GM19395 (cell line): ENCODE results near the gene TPCN2.

Source experiments
- ATAC-seq: cut with Tn5 transposase; IDR thresholded peaks from one replicate; pipeline ENCODE4 v1.9.1; 2021; ENCODE audit warnings: mild to moderate bottlenecking, moderate library complexity; ENCODE audit not compliant: unreplicated experiment

Gene TPCN2

DNA sequence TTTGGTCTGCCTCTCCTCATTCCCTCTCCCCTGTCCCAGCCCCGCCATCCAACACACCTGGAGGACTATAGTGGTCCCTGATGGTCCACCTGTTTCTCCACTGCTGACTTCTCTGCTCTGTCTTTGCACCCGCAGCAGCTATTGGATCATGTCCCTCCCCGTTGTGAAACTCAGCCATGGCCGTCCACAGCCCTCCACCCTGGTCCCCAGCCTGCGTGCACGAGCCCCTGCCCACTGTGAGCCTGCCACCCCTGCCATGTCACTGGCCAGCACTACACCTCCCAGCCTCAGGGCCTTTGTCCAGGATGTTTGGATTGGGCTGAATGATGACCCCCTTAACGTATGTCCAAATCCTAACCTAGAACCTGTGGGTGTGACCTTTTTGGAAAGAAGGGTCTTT is 59.3 kb downstream of the TPCN2 start:
- no peak for ATAC-seq

DNA sequence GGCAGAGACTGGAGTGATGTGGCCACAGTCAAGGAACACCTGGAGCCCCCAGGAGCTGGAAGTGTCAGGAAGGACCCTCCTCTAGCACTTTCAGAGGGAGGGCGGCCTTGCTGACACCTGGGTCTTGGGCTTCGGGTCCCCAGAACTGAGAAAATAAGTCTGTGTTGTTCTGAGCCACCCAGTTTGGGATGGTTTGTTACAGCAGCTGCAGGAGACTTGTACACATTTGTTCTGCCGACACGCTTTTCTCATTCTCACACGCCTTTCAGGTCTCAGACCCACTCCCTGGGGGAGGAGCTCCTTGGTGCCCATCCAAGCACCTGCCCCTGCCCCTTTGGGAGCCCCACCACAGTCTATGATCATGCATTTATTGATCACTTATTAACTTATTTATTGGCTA is 59.8 kb downstream of the TPCN2 start:
- no peak for ATAC-seq

GRCh38 chr11:69109101-69109500 is 60.4 kb downstream of the TPCN2 start:
- no peak for ATAC-seq

DNA sequence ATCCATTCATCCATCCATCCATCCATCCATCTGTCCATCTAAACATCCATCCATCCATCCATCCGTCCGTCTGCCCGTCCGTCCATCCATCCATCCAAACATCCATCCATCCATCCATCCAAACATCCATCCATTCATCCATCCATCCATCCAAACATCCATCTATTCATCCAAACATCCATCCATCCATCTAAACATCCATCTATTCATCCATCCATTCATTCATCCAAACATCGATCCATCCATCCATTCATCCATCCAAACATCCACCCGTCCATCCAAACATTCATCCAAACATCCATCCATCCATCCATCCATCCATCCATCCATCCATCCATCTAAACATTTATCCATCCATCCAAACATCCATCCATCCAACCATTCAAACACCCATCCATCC is 61.7 kb downstream of the TPCN2 start:
- ATAC-seq, result no peak

DNA sequence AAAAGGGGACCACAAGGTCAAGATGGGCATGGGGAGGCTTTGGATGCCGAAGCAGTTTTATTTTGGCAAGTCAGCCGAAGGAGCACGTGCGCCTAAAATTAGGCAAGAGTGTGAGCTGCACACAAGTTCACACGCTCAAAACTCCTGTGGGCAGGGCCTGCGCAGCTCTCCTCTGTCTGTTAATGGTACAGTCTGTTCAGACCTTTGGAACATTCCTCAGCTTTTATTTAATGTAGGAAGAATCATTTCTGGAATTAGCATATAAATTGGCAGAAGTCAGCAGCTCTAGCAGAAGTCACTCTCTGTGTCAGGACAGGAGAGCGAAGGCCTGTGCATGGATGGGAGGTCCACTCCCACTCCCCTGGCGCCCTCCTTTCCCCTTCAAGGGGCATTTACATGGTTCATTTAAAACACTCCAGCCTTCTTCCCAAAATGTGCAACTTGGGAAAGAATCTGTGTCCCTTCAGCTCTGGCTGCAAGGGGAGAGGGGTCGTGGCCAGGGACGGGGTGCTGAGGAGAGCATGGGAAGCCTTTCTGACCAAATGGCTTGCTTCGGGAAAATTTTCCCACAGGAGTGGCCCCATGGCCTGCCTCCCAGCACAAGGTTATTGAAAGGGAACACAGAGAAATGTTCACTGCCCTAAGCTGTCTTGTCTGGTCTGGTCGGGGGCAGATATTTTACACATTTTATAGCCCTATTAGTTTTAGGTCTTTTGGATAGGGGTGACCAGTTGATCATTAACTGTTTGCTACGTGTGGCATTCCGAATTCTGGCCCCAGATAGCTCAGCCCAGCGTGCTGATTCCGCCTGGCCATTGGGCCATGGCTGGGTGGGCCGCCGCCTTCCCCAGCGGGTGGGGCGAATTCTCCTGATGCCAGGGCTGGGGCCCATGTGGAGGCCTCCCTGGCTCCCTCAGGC is 63.2 kb downstream of the TPCN2 start:
- ATAC-seq, result no peak

DNA sequence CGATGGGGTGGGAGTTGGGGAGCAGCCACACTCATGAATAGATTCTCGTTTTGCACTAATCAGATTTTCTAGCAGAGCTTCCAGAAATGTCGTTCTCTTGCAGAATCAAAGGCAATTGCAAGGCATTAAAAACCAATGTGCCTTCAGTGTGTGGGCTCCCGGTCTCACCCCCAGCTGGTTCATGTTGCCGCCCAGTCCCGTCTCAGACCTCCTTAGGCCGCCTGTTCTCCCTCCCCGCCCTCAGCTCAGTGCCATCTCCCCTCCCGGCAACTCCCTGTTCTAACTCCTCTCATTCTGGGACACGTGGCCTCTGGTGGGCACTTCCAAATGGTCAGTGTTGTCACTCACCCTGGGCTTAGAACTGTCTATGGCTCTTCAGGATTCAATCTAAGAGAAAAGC is 64.5 kb downstream of the TPCN2 start:
- ATAC-seq, result no peak

DNA sequence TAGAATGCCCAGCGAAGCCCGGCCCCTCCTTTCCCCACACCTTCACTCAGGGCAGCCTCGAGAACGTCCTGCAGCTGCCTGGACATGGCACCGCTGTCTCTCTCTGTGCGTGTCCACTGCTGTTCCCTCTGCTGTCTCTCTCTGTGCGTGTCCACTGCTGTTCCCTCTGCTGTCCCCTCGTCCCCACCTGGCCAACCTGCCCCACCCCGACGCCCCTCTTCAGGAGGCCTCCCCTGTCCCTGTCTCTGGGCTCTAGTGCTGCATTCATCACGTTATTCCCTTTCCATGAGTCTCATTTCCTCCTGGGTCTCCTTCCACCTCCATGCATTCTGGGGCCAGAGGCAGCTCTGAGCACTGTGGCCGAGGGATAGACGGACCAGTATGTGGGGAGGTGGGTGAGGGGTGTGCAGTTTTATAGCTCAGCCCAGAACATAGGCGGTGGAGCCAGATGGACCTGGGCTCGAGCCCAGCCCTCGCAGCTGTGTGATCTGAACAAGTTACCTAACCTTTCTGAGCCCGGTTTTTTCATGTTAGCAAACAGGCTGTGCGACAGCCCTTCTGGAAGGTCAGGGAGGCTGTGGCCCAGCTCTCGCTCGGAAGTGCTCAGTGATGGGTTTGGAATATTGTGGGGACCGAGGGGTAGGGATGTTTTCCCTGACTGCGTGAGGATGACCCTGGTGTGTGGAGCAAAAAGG is 65.1 kb downstream of the TPCN2 start:
- no peak for ATAC-seq

DNA sequence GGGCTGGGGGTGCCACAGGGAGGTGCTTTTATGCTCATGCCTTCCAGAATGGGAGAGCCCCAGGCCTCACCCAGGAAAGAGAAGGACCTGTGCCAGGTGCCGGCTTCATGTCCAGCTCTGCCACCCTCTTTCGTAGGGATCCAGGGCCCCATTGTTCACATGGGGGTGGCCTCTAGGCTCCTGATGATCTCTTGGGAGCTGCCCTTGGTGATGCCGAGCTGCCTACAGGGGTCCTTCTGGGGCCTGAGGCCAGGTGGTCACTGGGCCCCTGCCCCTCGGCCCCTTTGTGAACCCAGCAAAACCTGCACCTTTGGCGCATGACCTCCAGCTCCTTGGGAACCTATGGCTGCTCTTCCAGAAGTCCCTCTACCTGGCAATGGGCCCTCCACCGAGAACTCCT is 65.6 kb downstream of the TPCN2 start:
- ATAC-seq, result no peak

- ATAC-seq, result no peak
Measured at GRCh38 chr11:69114811-69115523, 66.2 kb downstream of the TPCN2 start.

DNA sequence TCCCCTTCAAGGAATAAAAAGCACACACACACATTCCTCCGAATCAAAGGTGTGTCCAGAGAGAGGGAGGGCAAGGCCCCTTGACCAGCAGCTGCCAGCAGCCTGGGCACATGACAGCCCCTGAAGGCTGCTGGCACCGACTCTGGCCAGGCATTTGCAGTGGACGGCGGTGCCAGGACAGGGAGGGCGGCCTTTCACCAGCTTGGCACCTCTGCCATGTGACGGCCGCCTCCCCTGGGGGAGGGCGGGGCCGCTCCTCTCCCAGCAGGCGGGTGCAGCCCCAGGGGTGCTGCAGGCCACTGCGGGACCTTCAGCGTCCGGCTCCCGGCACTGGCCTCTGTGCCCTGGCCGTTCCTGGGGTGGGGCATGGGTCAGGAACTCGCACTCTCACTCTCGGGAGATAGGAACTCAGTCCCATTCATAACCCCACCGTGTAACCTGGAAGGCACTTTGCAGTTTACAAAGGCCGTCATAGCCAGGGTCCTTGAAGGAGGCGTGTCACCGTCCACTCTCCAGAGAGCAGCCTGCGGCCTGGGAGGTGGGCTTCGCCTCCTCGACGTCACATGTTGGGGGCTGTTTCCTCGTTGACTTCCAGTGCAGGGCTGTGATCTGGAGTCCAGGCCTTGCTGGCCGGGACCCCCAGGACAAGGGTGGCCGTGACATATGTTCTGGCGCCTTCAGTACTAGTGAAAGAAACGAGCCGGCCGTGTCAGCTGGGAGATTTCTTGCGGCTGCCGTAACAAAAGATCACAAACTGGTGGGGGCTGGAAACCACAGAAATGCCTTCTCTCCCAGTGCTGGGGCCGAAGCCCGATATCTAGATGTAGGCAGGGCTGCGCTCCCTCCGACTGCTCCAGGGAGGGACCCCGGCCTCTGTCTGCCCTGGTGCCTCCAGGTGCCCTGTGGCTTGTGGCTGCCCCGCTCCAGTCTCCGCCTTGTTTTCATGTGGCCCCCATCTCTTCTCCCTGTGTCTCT is 67.1 kb downstream of the TPCN2 start:
- no peak for ATAC-seq

DNA sequence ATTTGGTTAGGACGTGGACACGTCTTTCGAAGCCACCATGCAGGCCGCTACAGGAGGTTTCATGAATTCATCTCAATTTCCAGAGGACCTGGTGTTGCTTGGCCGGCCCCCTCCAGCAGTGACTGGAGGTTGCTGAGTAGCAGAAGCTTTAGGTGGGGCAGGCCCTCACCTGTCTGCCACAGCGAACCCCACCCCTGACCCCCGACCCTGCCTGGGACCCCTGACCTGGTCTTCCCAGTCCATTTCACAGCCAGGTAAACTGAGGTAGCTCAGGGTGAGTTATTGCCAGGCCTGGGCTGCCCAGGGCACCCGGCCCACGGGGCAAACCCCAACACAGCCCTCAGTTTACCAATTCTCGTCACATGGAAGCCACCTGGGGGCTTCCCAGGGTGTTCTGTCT is 67.9 kb downstream of the TPCN2 start:
- no peak for ATAC-seq

DNA sequence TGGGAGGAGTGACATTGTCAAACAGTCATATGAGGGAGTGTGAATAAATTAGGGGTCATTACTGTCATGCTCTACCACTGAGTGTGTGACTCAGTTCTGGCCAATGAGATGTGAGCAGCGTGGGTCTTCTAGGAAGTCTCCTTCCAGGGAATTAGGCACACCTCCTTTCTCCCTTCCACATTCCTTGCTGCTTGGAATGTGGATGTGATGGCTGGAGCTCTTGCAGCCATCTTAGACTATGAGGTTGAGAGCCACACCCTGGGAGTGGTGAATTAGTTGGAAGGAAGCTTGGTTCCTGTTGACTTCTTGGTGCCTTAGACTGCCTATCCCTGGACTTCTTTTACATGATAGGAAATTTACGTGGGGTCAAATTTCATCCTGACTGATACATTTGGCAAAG is 70.5 kb downstream of the TPCN2 start:
- ATAC-seq, result no peak

GRCh38 chr11:69120096-69120875 is 71.6 kb downstream of the TPCN2 start:
- no peak for ATAC-seq

GRCh38 chr11:69121021-69121420 is 72.3 kb downstream of the TPCN2 start:
- ATAC-seq, result no peak

DNA sequence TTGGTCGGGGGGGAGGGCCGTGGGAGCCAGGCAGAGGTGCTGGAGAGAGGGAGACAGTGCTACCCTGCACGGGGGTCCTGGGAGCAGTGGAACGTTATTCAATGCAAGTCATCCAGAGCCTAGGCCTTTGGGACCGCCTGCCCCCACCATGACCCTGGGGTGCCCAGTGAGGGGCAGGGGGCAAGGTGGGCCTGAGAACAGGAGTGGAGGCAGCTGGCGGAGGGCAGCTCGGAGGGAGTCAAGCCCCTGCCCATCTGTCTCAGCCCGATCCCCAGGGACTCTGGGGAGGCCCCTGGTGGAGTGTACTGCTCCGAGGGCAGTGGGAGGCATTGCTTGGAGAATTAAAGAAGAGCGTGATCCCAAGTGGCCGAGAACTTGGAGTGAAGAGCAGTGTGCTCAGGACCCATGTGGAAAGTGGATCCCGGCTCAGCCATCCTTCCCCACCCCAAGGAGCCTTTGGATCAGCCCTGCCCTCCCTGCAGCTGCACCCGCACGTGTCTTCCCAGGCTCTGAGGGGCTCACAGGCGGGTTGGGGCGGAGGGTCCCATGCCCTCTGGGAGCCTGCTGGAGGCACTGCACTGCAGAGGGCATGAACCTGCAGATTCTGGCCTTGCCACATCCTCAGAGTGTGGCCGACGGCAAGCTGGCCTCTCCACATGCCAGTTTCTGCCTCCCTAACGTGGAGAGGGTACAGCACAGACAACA is 73.0 kb downstream of the TPCN2 start:
- no peak for ATAC-seq

DNA sequence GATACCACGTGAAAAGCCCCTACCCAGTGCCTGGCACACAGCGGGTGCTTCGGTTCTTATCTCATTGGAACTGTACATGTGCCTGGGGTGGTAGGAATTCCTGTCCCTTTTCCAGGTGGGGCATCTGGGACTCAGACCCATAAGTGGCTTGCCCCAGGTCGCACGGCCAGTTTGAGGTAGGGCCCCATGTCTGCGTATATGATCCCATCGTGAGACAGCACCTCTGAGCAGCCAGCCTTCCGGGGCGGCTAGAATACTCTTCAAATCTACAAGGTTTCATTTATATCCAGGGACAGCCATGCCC is 73.5 kb downstream of the TPCN2 start:
- no peak for ATAC-seq

GRCh38 chr11:69122630-69123431 is 74.1 kb downstream of the TPCN2 start:
- no peak for ATAC-seq
